Measurements from ENCODE around the gene CSMD2.

The CSMD2 gene

DNA sequence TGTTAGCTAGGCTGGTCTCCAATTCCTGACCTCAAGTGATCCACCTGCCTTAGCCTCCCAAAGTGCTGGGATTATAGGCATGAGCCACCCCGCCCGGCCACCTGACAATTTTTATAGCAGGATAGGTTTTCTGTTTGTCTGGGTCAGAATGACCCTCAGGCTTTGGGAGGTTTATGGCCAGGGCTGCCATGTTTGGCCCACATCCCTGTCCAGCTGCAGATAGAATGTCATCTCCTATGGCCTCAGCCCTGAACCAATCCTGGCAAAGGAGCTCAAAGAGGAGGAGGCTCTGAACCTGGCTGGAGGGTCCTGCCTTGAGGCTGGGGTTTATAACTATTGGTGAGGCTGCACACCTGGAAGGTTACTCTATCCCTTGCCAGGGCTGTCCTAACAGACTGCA is 218.2 kb downstream of the CSMD2 start:
- FAIRE-seq, result no peak
- no peak for DNase-seq (ENCODE audit: insufficient read length, low spot score)
- TF ChIP-seq, protein P1, sequence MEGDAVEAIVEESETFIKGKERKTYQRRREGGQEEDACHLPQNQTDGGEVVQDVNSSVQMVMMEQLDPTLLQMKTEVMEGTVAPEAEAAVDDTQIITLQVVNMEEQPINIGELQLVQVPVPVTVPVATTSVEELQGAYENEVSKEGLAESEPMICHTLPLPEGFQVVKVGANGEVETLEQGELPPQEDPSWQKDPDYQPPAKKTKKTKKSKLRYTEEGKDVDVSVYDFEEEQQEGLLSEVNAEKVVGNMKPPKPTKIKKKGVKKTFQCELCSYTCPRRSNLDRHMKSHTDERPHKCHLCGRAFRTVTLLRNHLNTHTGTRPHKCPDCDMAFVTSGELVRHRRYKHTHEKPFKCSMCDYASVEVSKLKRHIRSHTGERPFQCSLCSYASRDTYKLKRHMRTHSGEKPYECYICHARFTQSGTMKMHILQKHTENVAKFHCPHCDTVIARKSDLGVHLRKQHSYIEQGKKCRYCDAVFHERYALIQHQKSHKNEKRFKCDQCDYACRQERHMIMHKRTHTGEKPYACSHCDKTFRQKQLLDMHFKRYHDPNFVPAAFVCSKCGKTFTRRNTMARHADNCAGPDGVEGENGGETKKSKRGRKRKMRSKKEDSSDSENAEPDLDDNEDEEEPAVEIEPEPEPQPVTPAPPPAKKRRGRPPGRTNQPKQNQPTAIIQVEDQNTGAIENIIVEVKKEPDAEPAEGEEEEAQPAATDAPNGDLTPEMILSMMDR (IDR thresholded peaks at IDR 0.05; ENCODE audit: insufficient read depth, missing control alignments), result no peak

DNA sequence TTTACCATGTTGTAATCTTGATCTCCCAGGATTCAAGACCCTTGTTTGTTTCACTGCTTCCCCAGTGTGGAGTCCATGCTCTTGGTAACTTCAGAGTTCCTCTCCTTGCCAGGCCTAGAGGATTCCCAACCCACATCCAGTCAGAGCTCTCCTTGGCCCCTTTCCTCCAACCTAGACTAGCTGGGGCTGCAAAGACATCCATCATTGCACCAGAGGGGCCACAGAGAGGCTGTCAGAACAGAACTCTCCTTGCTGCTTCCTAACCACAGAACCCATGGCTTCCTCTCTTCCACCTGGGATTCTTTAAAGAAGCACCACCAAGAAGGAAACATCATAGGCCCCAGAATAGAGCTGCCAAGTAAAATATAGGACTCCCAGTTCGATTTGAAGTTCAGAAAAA is 220.2 kb downstream of the CSMD2 start:
- FAIRE-seq, result no peak
- TF ChIP-seq, protein P1 (IDR thresholded peaks at IDR 0.05; ENCODE audit: insufficient read depth, missing control alignments), result no peak
- no peak for DNase-seq (ENCODE audit: insufficient read length, low spot score)

DNA sequence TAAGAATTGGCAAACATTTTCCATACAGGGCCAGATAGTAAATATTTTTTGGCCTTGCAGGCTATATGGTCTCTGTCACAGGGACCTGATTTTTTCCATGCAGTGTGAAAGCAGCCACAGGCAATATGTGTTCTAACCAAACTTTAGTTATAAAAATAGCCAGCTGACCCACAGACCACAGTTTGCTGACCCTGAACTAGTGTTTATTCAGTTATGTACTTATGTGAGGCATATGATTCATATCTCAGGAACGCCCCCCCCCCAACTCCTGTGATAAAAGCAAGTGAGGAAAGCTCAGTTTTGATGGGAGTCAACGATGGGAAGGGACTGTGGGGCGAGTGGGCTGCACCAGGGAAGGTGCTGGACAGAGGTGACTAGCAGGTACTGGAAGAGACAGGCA is 221.1 kb downstream of the CSMD2 start:
- TF ChIP-seq, protein P1 (IDR thresholded peaks at IDR 0.05; ENCODE audit: insufficient read depth, missing control alignments), result no peak
- no peak for DNase-seq (ENCODE audit: insufficient read length, low spot score)
- FAIRE-seq, result no peak

DNA sequence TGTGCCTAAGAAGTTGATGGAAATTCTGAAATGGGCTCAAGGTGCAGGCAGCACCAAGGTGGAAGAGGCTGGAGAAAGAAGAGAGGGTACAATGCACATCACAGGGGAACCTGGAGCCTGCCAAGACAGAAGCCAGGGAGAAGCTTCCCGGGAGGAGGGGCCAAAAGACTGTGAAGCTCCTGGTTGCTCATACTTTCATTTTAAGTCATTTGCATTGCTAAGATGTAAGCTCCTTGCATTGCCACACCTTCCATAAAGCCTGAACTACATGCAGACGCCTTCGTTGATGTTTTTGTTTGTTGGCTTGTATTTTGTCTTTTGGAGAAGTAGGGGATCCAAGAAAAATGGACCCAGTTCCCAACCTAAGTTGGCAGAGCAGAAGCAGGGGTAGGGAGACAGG is 232.2 kb downstream of the CSMD2 start:
- DNase-seq (ENCODE audit: insufficient read length, low spot score), result no peak
- FAIRE-seq, result no peak
- TF ChIP-seq, protein P1 (IDR thresholded peaks at IDR 0.05; ENCODE audit: insufficient read depth, missing control alignments), result no peak

DNA sequence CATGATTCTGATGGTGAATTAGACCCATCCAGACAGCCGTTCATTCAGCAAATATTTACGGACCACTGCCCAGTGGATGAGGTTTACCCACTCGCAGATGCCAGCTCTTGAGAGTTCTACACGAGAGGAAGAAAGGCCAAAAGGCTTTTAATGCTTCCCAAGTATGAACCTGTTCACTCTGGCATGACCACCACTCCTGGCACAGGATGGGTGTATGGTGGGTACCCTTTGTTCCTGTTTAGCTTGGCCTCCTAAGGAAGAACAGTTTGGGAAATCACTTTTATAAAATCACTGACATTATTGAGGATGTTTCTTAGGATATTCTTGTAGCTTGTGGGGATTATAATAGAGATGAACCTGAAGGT is 233.9 kb downstream of the CSMD2 start:
- TF ChIP-seq, protein P1 (IDR thresholded peaks at IDR 0.05; ENCODE audit: insufficient read depth, missing control alignments), result no peak
- no peak for FAIRE-seq
- DNase-seq (ENCODE audit: insufficient read length, low spot score), result no peak

DNA sequence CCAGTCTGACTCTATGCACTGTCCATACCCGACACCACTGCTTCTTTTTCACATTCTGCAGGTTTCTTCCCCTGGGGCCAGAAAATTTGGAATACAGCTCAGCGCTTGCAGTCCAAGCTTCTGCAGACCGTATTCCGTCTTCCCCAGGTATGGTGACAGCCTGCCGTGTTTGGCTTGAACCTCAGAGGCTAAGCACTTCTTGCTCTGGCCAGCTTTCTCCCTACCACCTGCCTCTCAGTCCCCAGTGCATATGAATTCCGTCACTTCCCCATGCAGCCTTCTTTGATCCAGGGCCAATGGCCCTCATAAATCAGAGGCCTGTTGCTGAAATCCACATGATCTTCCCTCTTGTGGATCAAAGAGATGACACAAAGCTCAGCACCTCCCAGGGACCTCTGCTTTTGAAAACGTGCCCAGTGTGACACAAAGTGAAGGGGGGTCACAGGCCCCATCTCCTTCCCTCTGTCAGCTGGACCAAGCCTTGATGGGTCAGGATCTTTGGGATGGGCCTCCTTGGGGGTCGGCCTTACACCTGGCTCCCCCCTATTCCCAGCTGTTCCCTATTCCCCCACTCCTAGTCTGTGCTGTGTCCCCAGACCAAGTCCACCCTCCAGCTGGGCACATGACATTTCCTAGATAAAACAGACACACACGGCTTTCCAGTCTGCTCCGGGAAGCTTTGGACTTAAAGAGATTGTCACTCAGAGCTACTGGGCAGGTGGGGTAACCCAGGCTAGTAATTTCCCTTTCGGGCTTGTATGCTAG is 234.5 kb downstream of the CSMD2 start:
- TF ChIP-seq, protein P1 (IDR thresholded peaks at IDR 0.05; ENCODE audit: insufficient read depth, missing control alignments), result no peak
- FAIRE-seq, result no peak
- DNase-seq (ENCODE audit: insufficient read length, low spot score), result no peak

DNA sequence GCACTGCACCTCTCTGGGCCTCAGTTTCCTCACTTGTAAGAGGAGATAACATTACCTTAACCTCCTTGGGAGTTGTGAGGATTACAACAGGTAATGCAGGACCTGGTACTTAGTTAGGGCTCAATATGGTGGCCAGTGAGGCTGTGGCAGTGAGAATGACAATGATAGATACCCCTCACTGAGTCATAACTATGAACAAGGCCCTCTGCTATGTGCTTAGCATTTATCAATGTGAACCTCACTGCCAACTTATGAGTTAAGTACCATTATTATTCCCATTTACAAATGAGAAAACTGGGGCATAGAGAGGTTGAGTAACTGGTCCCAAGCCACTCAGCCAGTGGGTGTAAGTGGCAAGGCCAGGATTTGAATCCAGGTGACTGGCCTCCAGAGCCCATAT is 236.8 kb downstream of the CSMD2 start:
- FAIRE-seq (no peak), DNase-seq (ENCODE audit: insufficient read length, low spot score) (no peak)
- TF ChIP-seq, protein P1 (IDR thresholded peaks at IDR 0.05; ENCODE audit: insufficient read depth, missing control alignments), result no peak
